ENCODE measurements around the gene OBSCN. TPM values are rescaled to one million over a fixed set of nuclear protein-coding genes. Genes with fewer than 3 reads are reported as not detected.

OBSCN gene
- total RNA-seq, 1 donor from 2014 or later: 25.7 TPM

GRCh38 chr1:228305721-228306152, 97.9 kb downstream of the OBSCN start:
- Mint-ChIP-seq H3K4me1 (ENCODE audit: low read depth, unreplicated experiment) (no peaks in the 10 kb centered on the region), H3K27ac (ENCODE audit: unreplicated experiment) (no peak overlapping the region), H3K36me3 (ENCODE audit: unreplicated experiment) (peaks cover 40% of the 10 kb centered on the region), H3K4me3 (ENCODE audit: unreplicated experiment) (no peak overlapping the region), H3K9me3 (ENCODE audit: unreplicated experiment) (peaks cover 15% of the 10 kb centered on the region), H3K27me3 (ENCODE audit: unreplicated experiment) (peaks cover 5% of the 10 kb centered on the region)
- TF ChIP-seq CTCF (IDR thresholded peaks at IDR 0.05; ENCODE audit: partially characterized antibody, unreplicated experiment): no peak
- peak; percentile 4 for DNase-seq

GRCh38 chr1:228306275-228307217, 98.7 kb downstream of the OBSCN start:
- Mint-ChIP-seq H3K27ac (ENCODE audit: unreplicated experiment) (no peak overlapping the region), H3K27me3 (ENCODE audit: unreplicated experiment) (peaks cover 5% of the 10 kb centered on the region), H3K4me1 (ENCODE audit: low read depth, unreplicated experiment) (no peaks in the 10 kb centered on the region), H3K36me3 (ENCODE audit: unreplicated experiment) (peaks cover 37% of the 10 kb centered on the region), H3K4me3 (ENCODE audit: unreplicated experiment) (no peak overlapping the region), H3K9me3 (ENCODE audit: unreplicated experiment) (peaks cover 15% of the 10 kb centered on the region)
- TF ChIP-seq CTCF (IDR thresholded peaks at IDR 0.05; ENCODE audit: partially characterized antibody, unreplicated experiment): no peak
- DNase-seq: no peak

GRCh38 chr1:228307218-228308023, 99.6 kb downstream of the OBSCN start:
- no peak for DNase-seq
- TF ChIP-seq CTCF (IDR thresholded peaks at IDR 0.05; ENCODE audit: partially characterized antibody, unreplicated experiment): no peak
- no peak overlapping the region for H3K4me3 Mint-ChIP-seq (ENCODE audit: unreplicated experiment)
- peaks cover 12% of the 10 kb centered on the region for H3K9me3 Mint-ChIP-seq (ENCODE audit: unreplicated experiment)
- H3K4me1 Mint-ChIP-seq (ENCODE audit: low read depth, unreplicated experiment): no peaks in the 10 kb centered on the region
- peaks cover 5% of the 10 kb centered on the region for H3K27me3 Mint-ChIP-seq (ENCODE audit: unreplicated experiment)
- peaks cover 28% of the 10 kb centered on the region for H3K36me3 Mint-ChIP-seq (ENCODE audit: unreplicated experiment)
- no peak overlapping the region for H3K27ac Mint-ChIP-seq (ENCODE audit: unreplicated experiment)

GRCh38 chr1:228308085-228308601, 100.3 kb downstream of the OBSCN start:
- Mint-ChIP-seq H3K27ac (ENCODE audit: unreplicated experiment) (no peak overlapping the region), H3K9me3 (ENCODE audit: unreplicated experiment) (peaks cover 12% of the 10 kb centered on the region), H3K4me3 (ENCODE audit: unreplicated experiment) (no peak overlapping the region), H3K4me1 (ENCODE audit: low read depth, unreplicated experiment) (no peaks in the 10 kb centered on the region), H3K36me3 (ENCODE audit: unreplicated experiment) (peaks cover 24% of the 10 kb centered on the region), H3K27me3 (ENCODE audit: unreplicated experiment) (peaks cover 5% of the 10 kb centered on the region)
- no peak for DNase-seq
- no peak for TF ChIP-seq CTCF (IDR thresholded peaks at IDR 0.05; ENCODE audit: partially characterized antibody, unreplicated experiment)

All from glutamatergic neuron (in vitro differentiated cells).